ENCODE results near the gene GNG10. TPM values are rescaled to one million over a fixed set of nuclear protein-coding genes. Genes with fewer than 3 reads are reported as not detected.
A peak's percentile ranks its signal among the peaks of the same experiment; 100 is the strongest.

GNG10 gene
- total RNA-seq, 1 experiment from 2014 or later: 31.0 TPM

- peak; percentile 78 for DNase-seq
Measured at GRCh38 chr9:111663301-111663823, 2.0 kb downstream of the GNG10 start.

More at GRCh38 chr9:111663301-111663823, 2.0 kb downstream of the GNG10 start:
- Mint-ChIP-seq H3K9me3 (no peaks in the 10 kb centered on the region; a peak in 1 of 5 replicates), H3K36me3 (ENCODE audit: insufficient read depth in 1 of 3, low read depth in 3 of 3) (peaks cover 10 to 26% (median 13%) of the 10 kb centered on the region in 3 experiments), H3K4me3 (peak overlapping the region; percentile 39 to 98), H3K27me3 (ENCODE audit: low read depth) (peaks cover 15% of the 10 kb centered on the region), H3K27ac (peak overlapping the region in 2 of 3 experiments; percentile 13 to 31; a peak in 5 of 7 replicates), H3K4me1 (peaks cover 21% of the 10 kb centered on the region in 2 experiments)
- Histone ChIP-seq H2BK5ac (ENCODE audit: insufficient read length, low read length) (no peak overlapping the region), H3K23ac (ENCODE audit: insufficient read length, low read depth, low read length) (no peak overlapping the region), H3T11ph (ENCODE audit: low read length) (no peak overlapping the region), H3K79me1 (ENCODE audit: insufficient read depth, low read depth, low read length, poor library complexity, severe bottlenecking) (no peaks in the 10 kb centered on the region), H3K9ac (ENCODE audit: extremely low read depth, insufficient read length, low read length) (no peak overlapping the region), H3K4me2 (ENCODE audit: insufficient read depth, insufficient read length, low read length) (peak overlapping the region; percentile 5), H3K4ac (ENCODE audit: low read depth, low read length) (no peak overlapping the region), H3K79me2 (ENCODE audit: insufficient read depth, low read length) (no peaks in the 10 kb centered on the region; the same call in 1 of the 2 replicates), H2BK120ac (ENCODE audit: low read depth, low read length, poor library complexity, severe bottlenecking) (no peak overlapping the region), H2BK12ac (ENCODE audit: insufficient read length, low read depth, low read length) (no peak overlapping the region), H4K5ac (ENCODE audit: insufficient read length, low read depth, low read length) (no peak overlapping the region), H3K4me1 (ENCODE audit: insufficient read depth, low read length) (peaks cover 7% of the 10 kb centered on the region; the same call in 1 of the 2 replicates), H2BK15ac (ENCODE audit: low read depth, low read length) (no peak overlapping the region), H3K23me2 (ENCODE audit: insufficient read length, low read depth, low read length, poor library complexity, severe bottlenecking) (peaks cover 7% of the 10 kb centered on the region), H4K8ac (replicated peaks; ENCODE audit: insufficient read length, low read depth, low read length) (no peak overlapping the region), H2AK5ac (ENCODE audit: insufficient read length, low read length) (no peak overlapping the region), H3K14ac (ENCODE audit: insufficient read depth, low read length) (no peak overlapping the region), H3K18ac (ENCODE audit: insufficient read length, low read depth, low read length) (no peak overlapping the region), H3K9me3 (ENCODE audit: control insufficient read depth, low read depth, low read length) (no peaks in the 10 kb centered on the region), H3K27ac (ENCODE audit: insufficient read length, low read depth, low read length) (no peak overlapping the region), H2BK20ac (ENCODE audit: low read depth, low read length, poor library complexity, severe bottlenecking) (no peak overlapping the region), H3K56ac (ENCODE audit: insufficient read length, low read depth, low read length) (no peak overlapping the region), H4K91ac (ENCODE audit: insufficient read length, low read depth, low read length) (no peak overlapping the region), H4K20me1 (ENCODE audit: control insufficient read depth, insufficient read depth, insufficient read length) (no peaks in the 10 kb centered on the region), H3K27me3 (ENCODE audit: insufficient read depth, low read length) (no peaks in the 10 kb centered on the region), H2AFZ (ENCODE audit: low read length) (no peak overlapping the region)
- TF ChIP-seq, protein P1, sequence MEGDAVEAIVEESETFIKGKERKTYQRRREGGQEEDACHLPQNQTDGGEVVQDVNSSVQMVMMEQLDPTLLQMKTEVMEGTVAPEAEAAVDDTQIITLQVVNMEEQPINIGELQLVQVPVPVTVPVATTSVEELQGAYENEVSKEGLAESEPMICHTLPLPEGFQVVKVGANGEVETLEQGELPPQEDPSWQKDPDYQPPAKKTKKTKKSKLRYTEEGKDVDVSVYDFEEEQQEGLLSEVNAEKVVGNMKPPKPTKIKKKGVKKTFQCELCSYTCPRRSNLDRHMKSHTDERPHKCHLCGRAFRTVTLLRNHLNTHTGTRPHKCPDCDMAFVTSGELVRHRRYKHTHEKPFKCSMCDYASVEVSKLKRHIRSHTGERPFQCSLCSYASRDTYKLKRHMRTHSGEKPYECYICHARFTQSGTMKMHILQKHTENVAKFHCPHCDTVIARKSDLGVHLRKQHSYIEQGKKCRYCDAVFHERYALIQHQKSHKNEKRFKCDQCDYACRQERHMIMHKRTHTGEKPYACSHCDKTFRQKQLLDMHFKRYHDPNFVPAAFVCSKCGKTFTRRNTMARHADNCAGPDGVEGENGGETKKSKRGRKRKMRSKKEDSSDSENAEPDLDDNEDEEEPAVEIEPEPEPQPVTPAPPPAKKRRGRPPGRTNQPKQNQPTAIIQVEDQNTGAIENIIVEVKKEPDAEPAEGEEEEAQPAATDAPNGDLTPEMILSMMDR (conservative IDR thresholded peaks at IDR 0.05): no peak
- WGBS (ENCODE audit: extremely low coverage, insufficient read length, low lambda C conversion rate): no CpG with 5 or more reads among the region's 5 CpGs
